H1 (cell line): ENCODE measurements around the gene LHCGR.

Experiments used
- BRCA1 ChIP-seq: IDR thresholded peaks from 2 replicates; pipeline ENCODE4 v1.6.1; 2012; ENCODE audit warnings: low read depth, low read length, improper control_type of control experiment
- CEBPB ChIP-seq: IDR thresholded peaks from 2 replicates; pipeline ENCODE4 v1.6.1; 2012; ENCODE audit warnings: low read depth, low read length
- CTCF ChIP-seq, 3 experiments: IDR thresholded peaks; 1 replicate in 2 of 3; 2 replicates in 1 of 3; pipeline versions ENCODE4 v1.5.1 to v1.6.1; 2011; ENCODE audit warnings: low read length in 3 of 3, mild to moderate bottlenecking in 3 of 3, inconsistent platforms in 2 of 3, low read depth in 1 of 3, moderate library complexity in 1 of 3; ENCODE audit not compliant: insufficient read depth in 1 of 3; ENCODE audit errors: control extremely low read depth in 1 of 3
- EGR1 ChIP-seq: IDR thresholded peaks from 2 replicates; pipeline ENCODE4 v1.6.1; 2011; ENCODE audit warnings: low read depth, low read length, borderline replicate concordance
- EP300 ChIP-seq, 2 experiments: IDR thresholded peaks; 1 replicate in 1 of 2; 2 replicates in 1 of 2; pipeline ENCODE4 v1.6.1; 2011 to 2012; ENCODE audit warnings: low read depth in 2 of 2, low read length in 2 of 2, mild to moderate bottlenecking in 2 of 2, borderline replicate concordance in 1 of 2, inconsistent platforms in 1 of 2, moderate library complexity in 1 of 2
- POLR2A ChIP-seq, 2 experiments: IDR thresholded peaks; 1 replicate in 1 of 2; 2 replicates in 1 of 2; pipeline ENCODE4 v1.6.1; 2011; ENCODE audit warnings: low read depth in 2 of 2, low read length in 2 of 2, mild to moderate bottlenecking in 2 of 2; ENCODE audit errors: control extremely low read depth in 1 of 2
- POLR2AphosphoS5 ChIP-seq: IDR thresholded peaks from 2 replicates; pipeline ENCODE4 v1.6.1; 2011; ENCODE audit warnings: low read depth, low read length
- ZNF274 ChIP-seq: IDR thresholded peaks from 2 replicates; pipeline ENCODE4 v1.7.0; 2012; ENCODE audit warnings: low read length, borderline replicate concordance; ENCODE audit errors: extremely low read depth

- TF ChIP-seq POLR2A (IDR thresholded peaks at IDR 0.05; ENCODE audit: control extremely low read depth in 1 of 2, low read depth in 2 of 2, low read length in 2 of 2) (no peak), EGR1 (no peak), ZNF274 (no peak), BRCA1 (no peak), CTCF (IDR thresholded peaks at IDR 0.05; ENCODE audit: control extremely low read depth in 1 of 3, insufficient read depth in 1 of 3, low read depth in 1 of 3, low read length in 3 of 3) (no peak), POLR2AphosphoS5 (no peak), EP300 (IDR thresholded peaks at IDR 0.05; ENCODE audit: borderline replicate concordance in 1 of 2, low read depth in 2 of 2, low read length in 2 of 2) (no peak), CEBPB (no peak)
These were observed 4.2 kb upstream of the LHCGR start for GRCh38 chr2:48759682-48760081.
